ENCODE results near the gene ASCC2.

- TF ChIP-seq, protein P1, sequence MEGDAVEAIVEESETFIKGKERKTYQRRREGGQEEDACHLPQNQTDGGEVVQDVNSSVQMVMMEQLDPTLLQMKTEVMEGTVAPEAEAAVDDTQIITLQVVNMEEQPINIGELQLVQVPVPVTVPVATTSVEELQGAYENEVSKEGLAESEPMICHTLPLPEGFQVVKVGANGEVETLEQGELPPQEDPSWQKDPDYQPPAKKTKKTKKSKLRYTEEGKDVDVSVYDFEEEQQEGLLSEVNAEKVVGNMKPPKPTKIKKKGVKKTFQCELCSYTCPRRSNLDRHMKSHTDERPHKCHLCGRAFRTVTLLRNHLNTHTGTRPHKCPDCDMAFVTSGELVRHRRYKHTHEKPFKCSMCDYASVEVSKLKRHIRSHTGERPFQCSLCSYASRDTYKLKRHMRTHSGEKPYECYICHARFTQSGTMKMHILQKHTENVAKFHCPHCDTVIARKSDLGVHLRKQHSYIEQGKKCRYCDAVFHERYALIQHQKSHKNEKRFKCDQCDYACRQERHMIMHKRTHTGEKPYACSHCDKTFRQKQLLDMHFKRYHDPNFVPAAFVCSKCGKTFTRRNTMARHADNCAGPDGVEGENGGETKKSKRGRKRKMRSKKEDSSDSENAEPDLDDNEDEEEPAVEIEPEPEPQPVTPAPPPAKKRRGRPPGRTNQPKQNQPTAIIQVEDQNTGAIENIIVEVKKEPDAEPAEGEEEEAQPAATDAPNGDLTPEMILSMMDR (conservative IDR thresholded peaks at IDR 0.05; ENCODE audit: low read depth in 2 of 2) = no peak
- TF ChIP-seq REST (IDR thresholded peaks at IDR 0.05; ENCODE audit: unreplicated experiment) (no peak), EZH2 (IDR thresholded peaks at IDR 0.05; ENCODE audit: low read depth, unreplicated experiment) (no peak), JUNB (IDR thresholded peaks at IDR 0.05; ENCODE audit: unreplicated experiment) (no peak), POLR2AphosphoS5 (IDR thresholded peaks at IDR 0.05; ENCODE audit: low read depth) (no peak), CREB1 (CRISPR knock-in tag; IDR thresholded peaks at IDR 0.05; ENCODE audit: low read depth) (no peak), EZH2phosphoT487 (IDR thresholded peaks at IDR 0.05; ENCODE audit: unreplicated experiment) (no peak), NANOG (IDR thresholded peaks at IDR 0.05; ENCODE audit: borderline replicate concordance) (no peak), ZNF331 (CRISPR knock-in tag; IDR thresholded peaks at IDR 0.05; ENCODE audit: low read depth) (no peak), STAT1 (IDR thresholded peaks at IDR 0.05; ENCODE audit: unreplicated experiment) (no peak), ETS1 (IDR thresholded peaks at IDR 0.05) (no peak)
Observed at GRCh38 chr22:29820961-29821290, 17.1 kb downstream of the ASCC2 start.
